Stimulated activated CD4-positive, alpha-beta T cell treated with anti-CD3 and anti-CD28 coated beads, Interleukin-1b, Interleukin-23, amount 100 ng/mL, for 24 hours (primary cell): ENCODE results near the gene DCLRE1B.
"Not testable (repeated sequence)": the region's sequence is repeated elsewhere in the genome, so short reads cannot be mapped to it uniquely, and the experiment has no call there.

ENCODE experiments used
- DNase-seq, 4 experiments: peaks; one replicate each; pipeline ENCODE4 v3.0.0-alpha.2; 2020; ENCODE audit warnings: low read depth in 4 of 4, low spot score in 1 of 4

Gene DCLRE1B

DNA sequence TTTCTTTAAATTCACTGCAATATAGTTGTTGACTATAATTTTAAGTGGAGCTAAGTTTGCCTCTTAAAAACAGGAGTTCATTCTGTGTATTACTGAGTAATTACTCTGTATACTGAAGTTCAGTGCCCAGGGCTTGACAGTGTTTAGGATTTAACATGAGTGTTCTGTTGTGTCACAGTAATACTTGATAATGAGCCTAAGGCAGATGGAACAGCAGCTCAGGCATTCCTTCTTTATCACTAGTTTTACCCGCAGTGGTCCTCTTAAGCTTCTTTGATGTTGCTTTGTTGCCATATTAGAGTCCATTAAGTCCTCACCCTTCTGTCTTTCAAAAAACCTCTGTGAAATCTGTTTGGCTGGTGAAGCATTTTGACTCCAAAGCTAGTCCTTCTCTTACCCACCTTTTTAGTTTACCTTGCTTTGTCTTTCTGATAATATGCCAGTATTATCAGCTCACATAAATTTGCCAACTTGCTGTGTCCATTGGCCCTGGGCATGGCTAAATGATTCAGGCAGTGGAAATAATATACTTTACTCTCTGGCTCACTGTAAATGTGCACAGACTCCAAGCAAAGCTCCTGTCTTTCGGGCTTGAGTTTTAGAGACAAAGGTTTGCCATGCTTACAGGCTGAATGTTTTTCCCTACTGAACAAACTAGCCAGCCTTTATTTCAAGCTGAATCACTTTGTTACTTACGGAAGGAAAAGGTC is 41.7 kb downstream of the DCLRE1B start:
- no peak for DNase-seq

GRCh38 chr1:113947388-113948107 is 42.4 kb downstream of the DCLRE1B start:
- no peak for DNase-seq

GRCh38 chr1:113948151-113948550 is 43.0 kb downstream of the DCLRE1B start:
- not testable (repeated sequence) for DNase-seq

GRCh38 chr1:113949007-113949406 is 43.9 kb downstream of the DCLRE1B start:
- no peak for DNase-seq

GRCh38 chr1:113950908-113951307 is 45.8 kb downstream of the DCLRE1B start:
- no peak for DNase-seq

- no peak for DNase-seq
Measured at GRCh38 chr1:113951719-113952118, 46.6 kb downstream of the DCLRE1B start.

GRCh38 chr1:113957984-113958383 is 52.9 kb downstream of the DCLRE1B start:
- no peak for DNase-seq

- no peak for DNase-seq
Measured at GRCh38 chr1:113958691-113959090, 53.6 kb downstream of the DCLRE1B start.

GRCh38 chr1:113963281-113963906 is 58.3 kb downstream of the DCLRE1B start:
- DNase-seq = no peak
